HG02840 (cell line): Measurements from ENCODE around the gene HLA-DPB1.

ENCODE experiments used
- ATAC-seq: cut with Tn5 transposase; IDR thresholded peaks from one replicate; pipeline ENCODE4 v1.9.1; 2021; ENCODE audit warnings: mild to moderate bottlenecking, moderate library complexity, moderate number of reproducible peaks; ENCODE audit not compliant: unreplicated experiment, low FRiP score

HLA-DPB1 gene

GRCh38 chr6:33126101-33126714 is 50.4 kb downstream of the HLA-DPB1 start:
- no peak for ATAC-seq

GRCh38 chr6:33128318-33128717 is 52.5 kb downstream of the HLA-DPB1 start:
- no peak for ATAC-seq

GRCh38 chr6:33132081-33132524 is 56.3 kb downstream of the HLA-DPB1 start:
- ATAC-seq: no peak

GRCh38 chr6:33136310-33136900 is 60.6 kb downstream of the HLA-DPB1 start:
- ATAC-seq: no peak
